ENCODE data around the gene CCR9. TPM values are rescaled to one million over a fixed set of nuclear protein-coding genes. Genes with fewer than 3 reads are reported as not detected.

The CCR9 gene
- total RNA-seq, 1 experiment from 2014 or later, result not detected

GRCh38 chr3:45921158-45922038 is 35.1 kb downstream of the CCR9 start:
- Histone ChIP-seq H3K27me3 (ENCODE audit: insufficient read depth, low read length) (no peaks in the 10 kb centered on the region), H3K79me2 (ENCODE audit: insufficient read depth, low read length) (no peaks in the 10 kb centered on the region), H2AFZ (ENCODE audit: low read depth, low read length, poor library complexity, severe bottlenecking) (no peak overlapping the region), H3K4me1 (ENCODE audit: control insufficient read depth in 1 of 2, insufficient read depth in 2 of 2, low read length in 2 of 2) (peaks cover 6 to 26% of the 10 kb centered on the region in 2 experiments), H3K27ac (ENCODE audit: low read depth, low read length) (no peak overlapping the region), H3K9me3 (ENCODE audit: control insufficient read depth in 1 of 2, insufficient read depth in 1 of 2, low read depth in 1 of 2, low read length in 2 of 2) (no peaks in the 10 kb centered on the region), H3K9ac (ENCODE audit: low read length) (no peak overlapping the region), H3K36me3 (ENCODE audit: control insufficient read depth in 1 of 2, insufficient read depth in 2 of 2, low read length in 2 of 2) (0 out of 4 replicates have a peak, but pooled peaks cover 0 to 3% of the 10 kb centered on the region in 2 experiments), H4K20me1 (ENCODE audit: insufficient read depth) (no peaks in the 10 kb centered on the region), H3K4me2 (ENCODE audit: low read length) (no peak overlapping the region), H3K4me3 (replicated peaks in 1 of 2; ENCODE audit: low read depth in 1 of 2, low read length in 2 of 2) (no peak overlapping the region), H3K9me2 (ENCODE audit: insufficient read depth) (no peaks in the 10 kb centered on the region)
- ChIA-PET POLR2A (no interaction called here), RAD21 (ENCODE audit: low non-redundant PET in 1 of 2, low total read pairs in 2 of 2, uncharacterized antibody in 2 of 2, unreplicated experiment in 2 of 2) (no interaction called here), CTCF (no interaction called here)
- no peak for DNase-seq (ENCODE audit: low read depth, low spot score)
- no peak for TF ChIP-seq SIN3A (IDR thresholded peaks at IDR 0.05; ENCODE audit: low read depth)
- TF ChIP-seq JUND (IDR thresholded peaks at IDR 0.05), result no peak
- TF ChIP-seq TCF7L2 (IDR thresholded peaks at IDR 0.05; ENCODE audit: borderline replicate concordance, extremely low read depth, insufficient read depth, insufficient read length), result no peak
- no peak for TF ChIP-seq POLR2A (IDR thresholded peaks at IDR 0.05; ENCODE audit: borderline replicate concordance, extremely low read depth, insufficient read depth, insufficient read length)
- TF ChIP-seq SRF (IDR thresholded peaks at IDR 0.05; ENCODE audit: low read depth), result no peak
- TF ChIP-seq ELF1 (IDR thresholded peaks at IDR 0.05; ENCODE audit: borderline replicate concordance, low read depth), result no peak
- TF ChIP-seq REST (IDR thresholded peaks at IDR 0.05; ENCODE audit: low read depth), result no peak
- no peak for TF ChIP-seq ATF3 (IDR thresholded peaks at IDR 0.05)
- TF ChIP-seq YY1 (IDR thresholded peaks at IDR 0.05; ENCODE audit: extremely low read depth, insufficient replicate concordance, low read depth, low read length), result no peak
- TF ChIP-seq EZH2phosphoT487 (IDR thresholded peaks at IDR 0.05; ENCODE audit: borderline replicate concordance), result no peak
- TF ChIP-seq CEBPB (IDR thresholded peaks at IDR 0.05; ENCODE audit: low read depth), result no peak
- no TSS peak for BruUV-seq (replicated peaks)
- ATAC-seq, result no peak
- intact Hi-C loops (cut with micrococcal nuclease), result loop anchor here (10.0 kb wide), 2 partner anchors 697 to 887 kb away; partner anchors contain the start of gene TMEM158

Data from HCT116 (cell line).